AG04450 (cell line): Measurements from ENCODE around the gene LUC7L. TPM values are rescaled to one million over a fixed set of nuclear protein-coding genes. Genes with fewer than 3 reads are reported as not detected.

ENCODE experiments used
- CTCF ChIA-PET: fragments of 300-600, 350-600 bp; formaldehyde crosslinking; extraction: SDS; loops from one replicate; lab custom pipeline; 2022; ENCODE audit warnings: antibody characterized with exemption, inconsistent platforms; lab: Charles Lee
- POLR2A ChIA-PET: fragments of 350-600 bp; formaldehyde crosslinking; extraction: SDS; loops from one replicate; lab custom pipeline; 2021; ENCODE audit warnings: antibody characterized with exemption, inconsistent platforms; lab: Yijun Ruan, JAX
- DNase-seq: peaks from one replicate; pipeline ENCODE4 v3.0.0-alpha.2; 2011; ENCODE audit warnings: low read depth, low spot score
- H3K27ac ChIP-seq: one replicate; pipeline ENCODE4 v1.5.1; 2012; ENCODE audit warnings: low read depth, low read length, control low read depth
- H3K27me3 ChIP-seq: one replicate; pipeline ENCODE4 v1.6.0; 2012; ENCODE audit warnings: low read length; ENCODE audit not compliant: control insufficient read depth, insufficient read depth
- H3K4me3 ChIP-seq: 2 replicates; pipeline ENCODE4 v1.5.1; 2011; ENCODE audit warnings: mild to moderate bottlenecking, low read depth, low read length, control low read depth
- H3K9me3 ChIP-seq: 2 replicates; pipeline ENCODE4 v1.5.1; 2012; ENCODE audit warnings: low read length; ENCODE audit not compliant: control insufficient read depth, insufficient read depth
- CTCF ChIP-seq: IDR thresholded peaks from 2 replicates; pipeline ENCODE4 v1.5.1; 2011; ENCODE audit warnings: low read depth, low read length, control low read depth, inconsistent platforms
- polyA plus RNA-seq: library from polyadenylated mRNA; depleted of rRNA; stranded (reverse); fragments of >200 nt; gene quantifications from 2 replicates; pipeline ENCODE4 v1.2.3, GENCODE V29; 2011

The LUC7L gene
- polyA plus RNA-seq, 1 experiment = 47.2 TPM

GRCh38 chr16:203246-203645 is 26.0 kb downstream of the LUC7L start:
- POLR2A ChIA-PET = no interaction called here
- H3K9me3 ChIP-seq = no peaks in the 10 kb centered on the region
- TF ChIP-seq CTCF = no peak
- no peaks in the 10 kb centered on the region for H3K27me3 ChIP-seq
- DNase-seq = no peak
- CTCF ChIA-PET = no interaction called here
- H3K4me3 ChIP-seq = no peak overlapping the region
- no peak overlapping the region for H3K27ac ChIP-seq

- Histone ChIP-seq H3K4me3 (no peak overlapping the region), H3K9me3 (no peaks in the 10 kb centered on the region), H3K27me3 (no peaks in the 10 kb centered on the region), H3K27ac (no peak overlapping the region)
- DNase-seq = no peak
- ChIA-PET POLR2A (interaction anchor here (0.7 kb wide), 1 partner anchor 201 kb away, joined by 11 read pairs; no protein-coding TSS in a partner anchor), CTCF (interaction anchor here (0.7 kb wide), 2 partner anchors 74 to 161 kb away, joined by 3 to 5 read pairs; no protein-coding TSS in a partner anchor)
- no peak for TF ChIP-seq CTCF
Measured at GRCh38 chr16:200388-200787, 28.9 kb downstream of the LUC7L start.

- POLR2A ChIA-PET = no interaction called here
- Histone ChIP-seq H3K4me3 (no peak overlapping the region), H3K9me3 (no peaks in the 10 kb centered on the region; the same call in 1 of the 2 replicates), H3K27me3 (no peaks in the 10 kb centered on the region), H3K27ac (no peak overlapping the region)
- no peak for DNase-seq
- CTCF ChIA-PET = interaction anchor here (1.2 kb wide), 1 partner anchor 13 kb away, joined by 3 read pairs; no protein-coding TSS in a partner anchor
- no peak for TF ChIP-seq CTCF
Measured at GRCh38 chr16:194516-194915, 34.7 kb downstream of the LUC7L start.

DNA sequence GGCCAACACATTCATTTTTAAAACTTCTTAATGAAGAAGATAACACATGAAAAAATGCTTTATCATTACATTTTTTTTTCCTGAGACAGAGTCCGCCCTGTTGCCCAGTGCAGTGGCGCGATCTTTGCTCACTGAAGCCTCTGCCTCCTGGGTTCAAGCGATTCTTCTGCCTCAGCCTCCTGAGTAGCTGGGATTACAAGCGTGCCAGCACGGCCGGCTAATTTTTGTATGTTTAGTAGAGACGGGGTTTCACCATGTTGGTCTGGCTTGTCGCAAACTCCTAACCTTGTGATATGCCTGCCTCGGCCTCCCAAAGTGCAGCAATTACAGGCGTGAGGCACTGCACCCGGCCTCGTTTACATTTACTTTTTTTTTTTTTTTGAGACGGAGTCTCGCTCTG is 35.8 kb downstream of the LUC7L start:
- no peak overlapping the region for H3K4me3 ChIP-seq
- POLR2A ChIA-PET = no interaction called here
- no peaks in the 10 kb centered on the region; the same call in 1 of the 2 replicates for H3K9me3 ChIP-seq
- CTCF ChIA-PET = interaction anchor here (1.0 to 2.2 kb wide), 2 partner anchors 12 to 13 kb away, joined by 3 to 13 read pairs; partner anchors contain the start of gene HBQ1
- H3K27ac ChIP-seq = no peak overlapping the region
- no peak for DNase-seq
- H3K27me3 ChIP-seq = no peaks in the 10 kb centered on the region
- no peak for TF ChIP-seq CTCF

DNA sequence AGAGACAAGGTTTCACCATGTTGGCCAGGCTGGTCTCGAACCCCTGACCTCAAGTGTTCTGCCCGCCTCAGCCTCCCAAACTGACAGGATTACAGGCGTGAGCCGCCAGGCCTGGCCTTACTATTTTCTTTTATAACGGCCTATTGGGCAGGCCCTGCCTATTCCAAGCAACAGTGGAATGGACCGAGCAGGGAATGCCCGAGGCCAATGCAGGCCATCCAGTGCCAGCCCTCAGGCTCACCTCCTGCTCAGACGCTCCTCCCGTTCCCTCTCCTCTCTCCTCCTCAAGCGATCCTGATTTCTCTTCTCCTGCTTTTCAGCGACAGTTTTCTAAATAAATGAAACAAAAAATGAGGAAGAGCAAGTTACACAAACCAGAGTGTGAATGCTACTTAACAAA is 36.6 kb downstream of the LUC7L start:
- H3K27me3 ChIP-seq = no peaks in the 10 kb centered on the region
- H3K27ac ChIP-seq = no peak overlapping the region
- no peak for TF ChIP-seq CTCF
- ChIA-PET POLR2A (interaction anchor here (0.6 kb wide), 1 partner anchor 10 kb away, joined by 5 read pairs; no protein-coding TSS in a partner anchor), CTCF (interaction anchor here (1.0 to 2.2 kb wide), 2 partner anchors 11 to 12 kb away, joined by 3 to 13 read pairs; partner anchors contain the start of gene HBQ1)
- H3K4me3 ChIP-seq = no peak overlapping the region
- DNase-seq = no peak
- no peaks in the 10 kb centered on the region; the same call in 1 of the 2 replicates for H3K9me3 ChIP-seq
